Tibial nerve (tissue), 3 donors: ENCODE data around the gene SRSF5.

Experiments
- POLR2A ChIP-seq, 2 donors: fragments of 450-650 bp; IDR thresholded peaks; one replicate each; pipeline ENCODE4 v1.6.1; 2017; ENCODE audit warnings: antibody characterized with exemption in 2 of 2, mild to moderate bottlenecking in 2 of 2, moderate library complexity in 2 of 2
- TF ChIP-seq, protein P1 (sequence below), 5 experiments: fragments of 200-600 bp in 3 of 5; fragments of 450-650 bp in 2 of 5; sonication (generic) in 3 of 5; IDR thresholded peaks; one replicate each; pipeline ENCODE4 v1.5.1; 2016 to 2019; ENCODE audit warnings: antibody characterized with exemption in 5 of 5, mild to moderate bottlenecking in 3 of 5, moderate library complexity in 2 of 5

GRCh38 chr14:69753860-69754259 lies 13.1 kb upstream of the SRSF5 start:
- TF ChIP-seq POLR2A (IDR thresholded peaks at IDR 0.05), result no peak
- TF ChIP-seq, protein P1, sequence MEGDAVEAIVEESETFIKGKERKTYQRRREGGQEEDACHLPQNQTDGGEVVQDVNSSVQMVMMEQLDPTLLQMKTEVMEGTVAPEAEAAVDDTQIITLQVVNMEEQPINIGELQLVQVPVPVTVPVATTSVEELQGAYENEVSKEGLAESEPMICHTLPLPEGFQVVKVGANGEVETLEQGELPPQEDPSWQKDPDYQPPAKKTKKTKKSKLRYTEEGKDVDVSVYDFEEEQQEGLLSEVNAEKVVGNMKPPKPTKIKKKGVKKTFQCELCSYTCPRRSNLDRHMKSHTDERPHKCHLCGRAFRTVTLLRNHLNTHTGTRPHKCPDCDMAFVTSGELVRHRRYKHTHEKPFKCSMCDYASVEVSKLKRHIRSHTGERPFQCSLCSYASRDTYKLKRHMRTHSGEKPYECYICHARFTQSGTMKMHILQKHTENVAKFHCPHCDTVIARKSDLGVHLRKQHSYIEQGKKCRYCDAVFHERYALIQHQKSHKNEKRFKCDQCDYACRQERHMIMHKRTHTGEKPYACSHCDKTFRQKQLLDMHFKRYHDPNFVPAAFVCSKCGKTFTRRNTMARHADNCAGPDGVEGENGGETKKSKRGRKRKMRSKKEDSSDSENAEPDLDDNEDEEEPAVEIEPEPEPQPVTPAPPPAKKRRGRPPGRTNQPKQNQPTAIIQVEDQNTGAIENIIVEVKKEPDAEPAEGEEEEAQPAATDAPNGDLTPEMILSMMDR (IDR thresholded peaks at IDR 0.05), result no peak
